HEK293 (cell line): ENCODE measurements around the gene STARD3.
A peak's percentile ranks its signal among the peaks of the same experiment; 100 is the strongest.

ENCODE experiments used
- ATF2 ChIP-seq: fragments of 450-650 bp; formaldehyde crosslinking; IDR thresholded peaks from 2 replicates; pipeline ENCODE4 v1.5.1; 2016; ENCODE audit warnings: missing biosample characterization, missing genetic modification characterization, low read depth
- GLIS1 ChIP-seq: fragments of 450-650 bp; formaldehyde crosslinking; IDR thresholded peaks from 2 replicates; pipeline ENCODE4 v1.5.1; 2016; ENCODE audit warnings: missing biosample characterization, missing genetic modification characterization
- GLIS2 ChIP-seq: fragments of 450-650 bp; formaldehyde crosslinking; IDR thresholded peaks from 2 replicates; pipeline ENCODE4 v1.5.1; 2016; ENCODE audit warnings: missing biosample characterization, missing genetic modification characterization
- HOXC10 ChIP-seq: sonication (generic); formaldehyde crosslinking; IDR thresholded peaks from 2 replicates; pipeline ENCODE4 v1.8.1; 2023; ENCODE audit warnings: mild to moderate bottlenecking, missing genetic modification reagents
- KLF1 ChIP-seq: fragments of 450-650 bp; formaldehyde crosslinking; IDR thresholded peaks from 2 replicates; pipeline ENCODE4 v1.5.1; 2016; ENCODE audit warnings: missing biosample characterization, missing genetic modification characterization
- KLF10 ChIP-seq: fragments of 450-650 bp; IDR thresholded peaks from 2 replicates; pipeline ENCODE4 v1.5.1; 2018; ENCODE audit warnings: missing biosample characterization, mild to moderate bottlenecking, missing genetic modification characterization
- KLF7 ChIP-seq: fragments of 450-650 bp; formaldehyde crosslinking; IDR thresholded peaks from 2 replicates; pipeline ENCODE4 v1.5.1; 2016; ENCODE audit warnings: missing biosample characterization, missing genetic modification characterization, borderline replicate concordance
- ZBTB44 ChIP-seq: fragments of 450-650 bp; IDR thresholded peaks from 2 replicates; pipeline ENCODE4 v1.5.1; 2018; ENCODE audit warnings: missing biosample characterization, mild to moderate bottlenecking, missing genetic modification characterization
- ZBTB49 ChIP-seq: fragments of 450-650 bp; formaldehyde crosslinking; IDR thresholded peaks from 2 replicates; pipeline ENCODE4 v1.5.1; 2016; ENCODE audit warnings: missing biosample characterization, missing genetic modification characterization, low read depth
- ZBTB7A ChIP-seq: fragments of 450-650 bp; formaldehyde crosslinking; IDR thresholded peaks from 2 replicates; pipeline ENCODE4 v1.5.1; 2016; ENCODE audit warnings: low read depth, missing biosample characterization, missing genetic modification characterization
- ZBTB8A ChIP-seq: fragments of 450-650 bp; formaldehyde crosslinking; IDR thresholded peaks from 2 replicates; pipeline ENCODE4 v1.5.1; 2016; ENCODE audit warnings: missing biosample characterization, missing genetic modification characterization
- ZFHX2 ChIP-seq: fragments of 450-650 bp; formaldehyde crosslinking; conservative IDR thresholded peaks from 2 replicates; pipeline ENCODE4 v1.5.1; 2016; ENCODE audit warnings: missing biosample characterization, missing genetic modification characterization
- ZFP69B ChIP-seq: fragments of 450-650 bp; formaldehyde crosslinking; IDR thresholded peaks from 2 replicates; pipeline ENCODE4 v1.5.1; 2016; ENCODE audit warnings: missing biosample characterization, missing genetic modification characterization
- ZNF132 ChIP-seq: fragments of 450-650 bp; formaldehyde crosslinking; IDR thresholded peaks from 2 replicates; pipeline ENCODE4 v1.5.1; 2017; ENCODE audit warnings: missing biosample characterization, missing genetic modification characterization, borderline replicate concordance
- ZNF16 ChIP-seq: fragments of 450-650 bp; formaldehyde crosslinking; IDR thresholded peaks from 2 replicates; pipeline ENCODE4 v1.5.1; 2016; ENCODE audit warnings: low read depth, missing biosample characterization, missing genetic modification characterization
- ZNF174 ChIP-seq: fragments of 450-650 bp; formaldehyde crosslinking; IDR thresholded peaks from 2 replicates; pipeline ENCODE4 v1.5.0; 2017; ENCODE audit warnings: missing biosample characterization, mild to moderate bottlenecking, missing genetic modification characterization
- ZNF24 ChIP-seq: fragments of 450-650 bp; formaldehyde crosslinking; IDR thresholded peaks from 2 replicates; pipeline ENCODE4 v1.5.1; 2016; ENCODE audit warnings: missing biosample characterization, missing genetic modification characterization
- ZNF248 ChIP-seq: fragments of 450-650 bp; formaldehyde crosslinking; IDR thresholded peaks from 2 replicates; pipeline ENCODE4 v1.5.1; 2017; ENCODE audit warnings: missing biosample characterization, missing genetic modification characterization
- ZNF280C ChIP-seq: fragments of 450-650 bp; formaldehyde crosslinking; IDR thresholded peaks from 2 replicates; pipeline ENCODE4 v1.5.1; 2016; ENCODE audit warnings: missing biosample characterization, missing genetic modification characterization
- ZNF354C ChIP-seq: fragments of 450-650 bp; formaldehyde crosslinking; IDR thresholded peaks from 2 replicates; pipeline ENCODE4 v1.5.1; 2016; ENCODE audit warnings: missing biosample characterization, missing genetic modification characterization, low read depth, borderline replicate concordance
- ZNF521 ChIP-seq: fragments of 450-650 bp; formaldehyde crosslinking; IDR thresholded peaks from 2 replicates; pipeline ENCODE4 v1.5.1; 2017; ENCODE audit warnings: missing biosample characterization, mild to moderate bottlenecking, missing genetic modification characterization
- ZNF530 ChIP-seq: fragments of 450-650 bp; formaldehyde crosslinking; IDR thresholded peaks from 2 replicates; pipeline ENCODE4 v1.5.1; 2016; ENCODE audit warnings: low read depth, missing biosample characterization, missing genetic modification characterization
- ZNF555 ChIP-seq: fragments of 450-650 bp; formaldehyde crosslinking; conservative IDR thresholded peaks from 2 replicates; pipeline ENCODE4 v1.5.1; 2017; ENCODE audit warnings: missing biosample characterization, mild to moderate bottlenecking, missing genetic modification characterization, inconsistent platforms
- ZNF560 ChIP-seq: fragments of 450-650 bp; formaldehyde crosslinking; IDR thresholded peaks from 2 replicates; pipeline ENCODE4 v1.5.1; 2017; ENCODE audit warnings: missing biosample characterization, missing genetic modification characterization, borderline replicate concordance
- ZNF571 ChIP-seq: fragments of 450-650 bp; formaldehyde crosslinking; IDR thresholded peaks from 2 replicates; pipeline ENCODE4 v1.5.0; 2017; ENCODE audit warnings: missing biosample characterization, missing genetic modification characterization
- ZNF830 ChIP-seq: fragments of 450-650 bp; IDR thresholded peaks from 2 replicates; pipeline ENCODE4 v1.5.0; 2018; ENCODE audit warnings: missing biosample characterization, missing genetic modification characterization, low read depth, mild to moderate bottlenecking, moderate library complexity
- ZNF837 ChIP-seq: fragments of 450-650 bp; formaldehyde crosslinking; IDR thresholded peaks from 2 replicates; pipeline ENCODE4 v1.5.1; 2016; ENCODE audit warnings: missing biosample characterization, missing genetic modification characterization
- ZSCAN23 ChIP-seq: fragments of 450-650 bp; formaldehyde crosslinking; IDR thresholded peaks from 2 replicates; pipeline ENCODE4 v1.5.1; 2016; ENCODE audit warnings: missing biosample characterization, missing genetic modification characterization
- TF ChIP-seq, protein P1 (sequence below): fragments of 450-650 bp; formaldehyde crosslinking; IDR thresholded peaks from 2 replicates; pipeline ENCODE4 v1.5.1; 2017; ENCODE audit warnings: missing biosample characterization, missing genetic modification characterization
- TF ChIP-seq, protein P2 (sequence below): fragments of 450-650 bp; formaldehyde crosslinking; IDR thresholded peaks from 2 replicates; pipeline ENCODE4 v1.5.1; 2017; ENCODE audit warnings: missing biosample characterization, mild to moderate bottlenecking, missing genetic modification characterization, moderate library complexity

STARD3 gene

DNA sequence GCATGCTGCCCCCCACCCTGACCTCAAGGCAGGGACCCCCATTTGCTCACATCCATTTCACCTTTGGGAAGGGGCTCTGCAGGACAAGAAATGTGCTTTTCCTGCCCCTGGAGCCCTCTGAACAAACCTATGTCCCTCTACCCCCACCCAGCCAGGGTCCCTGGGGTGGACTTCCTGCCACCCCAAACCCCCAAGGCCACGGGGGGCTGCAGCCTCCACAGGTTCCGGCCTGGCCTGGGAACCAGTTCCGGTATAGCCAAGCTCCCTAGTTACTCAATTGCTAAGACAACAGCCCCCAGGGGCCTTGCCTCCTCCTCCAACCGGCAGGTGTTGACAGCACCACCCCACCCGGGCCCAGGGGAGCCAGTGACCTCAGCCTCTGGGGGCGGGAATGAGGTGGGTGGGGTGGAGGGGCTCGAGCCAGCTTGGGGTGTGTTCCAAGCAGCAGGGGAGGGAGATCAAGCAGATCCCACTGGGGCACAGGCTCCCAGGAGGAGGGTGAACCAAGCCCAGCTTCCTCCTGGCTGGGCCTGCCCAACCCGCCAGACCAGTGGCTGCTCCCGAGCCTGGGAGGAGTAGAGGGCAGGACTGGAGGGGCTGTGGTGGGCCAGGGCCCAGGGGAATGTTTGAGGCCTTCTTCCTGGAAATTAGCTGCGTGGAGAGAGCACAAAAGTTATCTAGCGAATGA lies 37.9 kb downstream of the STARD3 start (continued):
- TF ChIP-seq ZNF280C, result no peak
- TF ChIP-seq, protein P1, sequence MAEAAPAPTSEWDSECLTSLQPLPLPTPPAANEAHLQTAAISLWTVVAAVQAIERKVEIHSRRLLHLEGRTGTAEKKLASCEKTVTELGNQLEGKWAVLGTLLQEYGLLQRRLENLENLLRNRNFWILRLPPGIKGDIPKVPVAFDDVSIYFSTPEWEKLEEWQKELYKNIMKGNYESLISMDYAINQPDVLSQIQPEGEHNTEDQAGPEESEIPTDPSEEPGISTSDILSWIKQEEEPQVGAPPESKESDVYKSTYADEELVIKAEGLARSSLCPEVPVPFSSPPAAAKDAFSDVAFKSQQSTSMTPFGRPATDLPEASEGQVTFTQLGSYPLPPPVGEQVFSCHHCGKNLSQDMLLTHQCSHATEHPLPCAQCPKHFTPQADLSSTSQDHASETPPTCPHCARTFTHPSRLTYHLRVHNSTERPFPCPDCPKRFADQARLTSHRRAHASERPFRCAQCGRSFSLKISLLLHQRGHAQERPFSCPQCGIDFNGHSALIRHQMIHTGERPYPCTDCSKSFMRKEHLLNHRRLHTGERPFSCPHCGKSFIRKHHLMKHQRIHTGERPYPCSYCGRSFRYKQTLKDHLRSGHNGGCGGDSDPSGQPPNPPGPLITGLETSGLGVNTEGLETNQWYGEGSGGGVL (tag by site-specific recombination), result peak; percentile 93
- no peak for TF ChIP-seq ZNF174 (tag by site-specific recombination)
- TF ChIP-seq ZNF24 (tag by site-specific recombination), result no peak
- no peak for TF ChIP-seq ZNF830
- peak; percentile 75 for TF ChIP-seq KLF10 (tag by site-specific recombination)
- TF ChIP-seq, protein P2, sequence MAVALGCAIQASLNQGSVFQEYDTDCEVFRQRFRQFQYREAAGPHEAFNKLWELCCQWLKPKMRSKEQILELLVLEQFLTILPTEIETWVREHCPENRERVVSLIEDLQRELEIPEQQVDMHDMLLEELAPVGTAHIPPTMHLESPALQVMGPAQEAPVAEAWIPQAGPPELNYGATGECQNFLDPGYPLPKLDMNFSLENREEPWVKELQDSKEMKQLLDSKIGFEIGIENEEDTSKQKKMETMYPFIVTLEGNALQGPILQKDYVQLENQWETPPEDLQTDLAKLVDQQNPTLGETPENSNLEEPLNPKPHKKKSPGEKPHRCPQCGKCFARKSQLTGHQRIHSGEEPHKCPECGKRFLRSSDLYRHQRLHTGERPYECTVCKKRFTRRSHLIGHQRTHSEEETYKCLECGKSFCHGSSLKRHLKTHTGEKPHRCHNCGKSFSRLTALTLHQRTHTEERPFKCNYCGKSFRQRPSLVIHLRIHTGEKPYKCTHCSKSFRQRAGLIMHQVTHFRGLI (tag by site-specific recombination), result peak; percentile 89
- peak; percentile 99 for TF ChIP-seq GLIS1 (tag by site-specific recombination)
- no peak for TF ChIP-seq KLF7 (tag by site-specific recombination)
- no peak for TF ChIP-seq ZNF354C (tag by site-specific recombination)
- TF ChIP-seq ZBTB8A, result peak; percentile 19; the same call in 1 of the 2 replicates
- no peak for TF ChIP-seq ZNF132 (tag by site-specific recombination)
- TF ChIP-seq ZFHX2 (tag by site-specific recombination), result peak; percentile 97
- no peak for TF ChIP-seq ZNF837 (tag by site-specific recombination)
- TF ChIP-seq ZBTB44, result no peak
- no peak for TF ChIP-seq ZFP69B (tag by site-specific recombination)
- no peak for TF ChIP-seq ATF2 (tag by site-specific recombination)
- no peak for TF ChIP-seq ZNF530 (tag by site-specific recombination)
- TF ChIP-seq GLIS2, result no peak; the same call in 1 of the 2 replicates
- TF ChIP-seq ZNF521 (tag by site-specific recombination), result no peak
- TF ChIP-seq HOXC10 (CRISPR knock-in tag), result no peak
- TF ChIP-seq ZBTB7A, result no peak
- no peak for TF ChIP-seq ZNF571 (tag by site-specific recombination)
- no peak for TF ChIP-seq ZNF248
- TF ChIP-seq ZBTB49, result no peak
- peak; percentile 99 for TF ChIP-seq KLF1 (tag by site-specific recombination)
- TF ChIP-seq ZNF560 (tag by site-specific recombination), result no peak
- no peak for TF ChIP-seq ZNF555
- no peak for TF ChIP-seq ZNF16
- no peak for TF ChIP-seq ZSCAN23 (tag by site-specific recombination)
